ENCODE results near the gene IDI2. TPM values are rescaled to one million over a fixed set of nuclear protein-coding genes. Genes with fewer than 3 reads are reported as not detected.

The IDI2 gene
- polyA plus RNA-seq, 2 of the 4 experiments (the other 2 are of a cell fraction): not detected

- H3K4me1 ChIP-seq: no peaks in the 10 kb centered on the region
- no peak overlapping the region for H3K27ac ChIP-seq
- no peak overlapping the region for H3K4me3 ChIP-seq
- no peak for FAIRE-seq
- H3K9me3 ChIP-seq: peaks cover 13% of the 10 kb centered on the region
- no peak for ATAC-seq
- no peak overlapping the region for H3K4me2 ChIP-seq
- WGBS (ENCODE audit: missing lambda C conversion rate): 94% methylated on average over 9 of the region's 9 CpGs
- POLR2A ChIA-PET: no interaction called here
- no peak for TF ChIP-seq ZNF302 (CRISPR knock-in tag; IDR thresholded peaks at IDR 0.05)
- TF ChIP-seq PHF8 (IDR thresholded peaks at IDR 0.05; ENCODE audit: borderline replicate concordance, low read depth): no peak
- no peak for TF ChIP-seq TP53 (CRISPR knock-in tag; IDR thresholded peaks at IDR 0.05)
- TF ChIP-seq POLR2AphosphoS2 (conservative IDR thresholded peaks at IDR 0.05; ENCODE audit: low read length): no peak
- TF ChIP-seq ESRRA (IDR thresholded peaks at IDR 0.05; ENCODE audit: borderline replicate concordance, low read length): no peak
- TF ChIP-seq FOXS1 (CRISPR knock-in tag; IDR thresholded peaks at IDR 0.05): no peak
- no peak for TF ChIP-seq JUN (IDR thresholded peaks at IDR 0.05)
- TF ChIP-seq HEYL (CRISPR knock-in tag; IDR thresholded peaks at IDR 0.05): no peak
- no peak for DNase-seq (ENCODE audit: low read depth in 1 of 2, low spot score in 1 of 2)
- CTCF ChIA-PET: interaction anchor here (0.6 to 1.2 kb wide), 2 partner anchors 30 to 697 kb away, joined by 3 read pairs; no protein-coding TSS in a partner anchor
These were observed 19.1 kb downstream of the IDI2 start for GRCh38 chr10:1006573-1006972.

- TF ChIP-seq ELK1 (IDR thresholded peaks at IDR 0.05; ENCODE audit: low read depth, low read length) (no peak), SMC3 (IDR thresholded peaks at IDR 0.05) (no peak), PHF8 (IDR thresholded peaks at IDR 0.05; ENCODE audit: borderline replicate concordance, low read depth) (no peak), CEBPB (IDR thresholded peaks at IDR 0.05) (no peak), FOSL2 (IDR thresholded peaks at IDR 0.05) (no peak), FOSL2 (CRISPR knock-in tag; IDR thresholded peaks at IDR 0.05) (no peak), HES2 (IDR thresholded peaks at IDR 0.05) (no peak), RCOR1 (IDR thresholded peaks at IDR 0.05; ENCODE audit: low read depth, low read length) (no peak), MAZ (IDR thresholded peaks at IDR 0.05; ENCODE audit: borderline replicate concordance, low read depth, low read length) (no peak), JUNB (IDR thresholded peaks at IDR 0.05) (no peak), CTCF (IDR thresholded peaks at IDR 0.05) (no peak), TP53 (CRISPR knock-in tag; IDR thresholded peaks at IDR 0.05) (no peak)
- CTCF ChIA-PET: interaction anchor here (0.8 to 1.7 kb wide), 5 partner anchors 11 to 44 kb away, joined by 3 to 7 read pairs (median 5); partner anchors contain the start of gene GTPBP4
- FAIRE-seq: no peak
These were observed 21.6 kb downstream of the IDI2 start for GRCh38 chr10:1003884-1004670.

GRCh38 chr10:1002425-1003006 lies 23.1 kb downstream of the IDI2 start:
- ATAC-seq (no peak), DNase-seq (ENCODE audit: low read depth in 1 of 2, low spot score in 1 of 2) (peak in 1 of 2 experiments; percentile 56), FAIRE-seq (no peak)
- no peak overlapping the region for H3K4me3 ChIP-seq
- POLR2A ChIA-PET: interaction anchor here (1.1 to 1.4 kb wide), 2 partner anchors 9 to 14 kb away, joined by 4 to 5 read pairs; partner anchors contain the start of gene GTPBP4
- no peaks in the 10 kb centered on the region for H3K4me1 ChIP-seq
- no peak overlapping the region for H3K27ac ChIP-seq
- no peak overlapping the region for H3K4me2 ChIP-seq
- WGBS (ENCODE audit: missing lambda C conversion rate): 88% methylated on average over 5 of the region's 5 CpGs
- CTCF ChIA-PET: interaction anchor here (0.8 to 1.7 kb wide), 2 partner anchors 12 to 51 kb away, joined by 3 to 5 read pairs; no protein-coding TSS in a partner anchor
- H3K9me3 ChIP-seq: peaks cover 18% of the 10 kb centered on the region
- TF ChIP-seq HMGXB4 (CRISPR knock-in tag; IDR thresholded peaks at IDR 0.05; ENCODE audit: borderline replicate concordance): no peak
- no peak for TF ChIP-seq JUN (IDR thresholded peaks at IDR 0.05)
- TF ChIP-seq HEYL (CRISPR knock-in tag; IDR thresholded peaks at IDR 0.05): no peak
- TF ChIP-seq ZSCAN20 (CRISPR knock-in tag; IDR thresholded peaks at IDR 0.05): no peak
- no peak for TF ChIP-seq KDM5A (IDR thresholded peaks at IDR 0.05)
- TF ChIP-seq EP300 (IDR thresholded peaks at IDR 0.05): no peak
- TF ChIP-seq CTCF (IDR thresholded peaks at IDR 0.05): no peak
- no peak for TF ChIP-seq CHD4 (IDR thresholded peaks at IDR 0.05; ENCODE audit: borderline replicate concordance)
- no peak for TF ChIP-seq NPAS2 (CRISPR knock-in tag; IDR thresholded peaks at IDR 0.05; ENCODE audit: borderline replicate concordance)
- no peak for TF ChIP-seq RCOR1 (IDR thresholded peaks at IDR 0.05; ENCODE audit: low read depth, low read length)

More at GRCh38 chr10:1003884-1004670, 21.6 kb downstream of the IDI2 start:
- H3K4me3 ChIP-seq: no peak overlapping the region
- peaks cover 18% of the 10 kb centered on the region for H3K9me3 ChIP-seq
- no peak overlapping the region for H3K4me2 ChIP-seq
- POLR2A ChIA-PET: interaction anchor here (0.8 to 1.4 kb wide), 2 partner anchors 9 to 11 kb away, joined by 3 to 5 read pairs; no protein-coding TSS in a partner anchor
- H3K27ac ChIP-seq: no peak overlapping the region
- WGBS (ENCODE audit: missing lambda C conversion rate): 90% methylated on average over 3 of the region's 9 CpGs
- no peak for DNase-seq (ENCODE audit: low read depth in 1 of 2, low spot score in 1 of 2)
- H3K4me1 ChIP-seq: no peaks in the 10 kb centered on the region
- ATAC-seq: peak; percentile 11 to 14; a peak in 2 of 6 replicates

All from A549 (cell line).